ENCODE measurements around the gene SDE2. TPM values are rescaled to one million over a fixed set of nuclear protein-coding genes. Genes with fewer than 3 reads are reported as not detected.
A peak's percentile ranks its signal among the peaks of the same experiment; 100 is the strongest.
"Not testable (repeated sequence)": the region's sequence is repeated elsewhere in the genome, so short reads cannot be mapped to it uniquely, and the experiment has no call there.

The SDE2 gene
- polyA plus RNA-seq, 3 donors from 2014 or later, result 13.5 to 18.9 (median 15.8) TPM

- H3K36me3 Mint-ChIP-seq, result peaks cover 21 to 49% (median 35%) of the 10 kb centered on the region in 3 donors
- H3K4me1 Mint-ChIP-seq, result peaks cover 22 to 31% of the 10 kb centered on the region in 2 donors
- peaks cover 0 to 1% (median 0%) of the 10 kb centered on the region in 6 donors for H3K9me3 Mint-ChIP-seq
- H3K27ac Mint-ChIP-seq, result no peak overlapping the region
- peaks cover 2 to 11% (median 7%) of the 10 kb centered on the region in 3 donors for H3K27me3 Mint-ChIP-seq (ENCODE audit: low read depth in 3 of 3)
- no peak for DNase-seq
- no peak overlapping the region for H3K4me3 Mint-ChIP-seq
Measured at GRCh38 chr1:225980005-225980836, 18.9 kb downstream of the SDE2 start.

GRCh38 chr1:225979421-225979820 lies 19.7 kb downstream of the SDE2 start:
- H3K4me3 Mint-ChIP-seq, result peak overlapping the region in 1 of 5 donors; percentile 22
- peak overlapping the region in 4 of 6 donors; percentile 15 to 55 (median 28) for H3K27ac Mint-ChIP-seq
- DNase-seq, result no peak
- H3K9me3 Mint-ChIP-seq, result peaks cover 0 to 1% (median 0%) of the 10 kb centered on the region in 6 donors
- H3K36me3 Mint-ChIP-seq, result peaks cover 21 to 46% (median 35%) of the 10 kb centered on the region in 3 donors
- peaks cover 22 to 31% of the 10 kb centered on the region in 2 donors for H3K4me1 Mint-ChIP-seq
- peaks cover 2 to 11% (median 7%) of the 10 kb centered on the region in 3 donors for H3K27me3 Mint-ChIP-seq (ENCODE audit: low read depth in 3 of 3)

GRCh38 chr1:225977937-225978748 lies 21.0 kb downstream of the SDE2 start:
- DNase-seq, result peak; percentile 75 to 82 (median 78)
- peak overlapping the region; percentile 4 to 89 (median 80) for H3K27ac Mint-ChIP-seq
- peak overlapping the region; percentile 15 to 63 (median 47) for H3K4me3 Mint-ChIP-seq
- peaks cover 2 to 11% (median 7%) of the 10 kb centered on the region in 3 donors for H3K27me3 Mint-ChIP-seq (ENCODE audit: low read depth in 3 of 3)
- peaks cover 22 to 31% of the 10 kb centered on the region in 2 donors for H3K4me1 Mint-ChIP-seq
- H3K36me3 Mint-ChIP-seq, result peaks cover 14 to 39% (median 28%) of the 10 kb centered on the region in 3 donors
- peaks cover 0 to 1% (median 0%) of the 10 kb centered on the region in 6 donors for H3K9me3 Mint-ChIP-seq

GRCh38 chr1:225975146-225975545 lies 24.0 kb downstream of the SDE2 start:
- H3K4me1 Mint-ChIP-seq, result peaks cover 22 to 31% of the 10 kb centered on the region in 2 donors
- not testable (repeated sequence) for H3K4me3 Mint-ChIP-seq; DNase-seq; H3K27ac Mint-ChIP-seq; H3K27me3 Mint-ChIP-seq (ENCODE audit: low read depth in 3 of 3); H3K9me3 Mint-ChIP-seq
- H3K36me3 Mint-ChIP-seq, result peaks cover 3 to 17% (median 10%) of the 10 kb centered on the region in 3 donors

- Mint-ChIP-seq H3K4me3 (no peak overlapping the region), H3K4me1 (peaks cover 21 to 28% of the 10 kb centered on the region in 2 donors), H3K9me3 (peaks cover 0 to 1% (median 0%) of the 10 kb centered on the region in 6 donors), H3K36me3 (peaks cover 0 to 10% (median 7%) of the 10 kb centered on the region in 3 donors), H3K27ac (no peak overlapping the region), H3K27me3 (ENCODE audit: low read depth in 3 of 3) (peaks cover 0 to 9% (median 6%) of the 10 kb centered on the region in 3 donors)
- no peak for DNase-seq
Measured at GRCh38 chr1:225974454-225974853, 24.7 kb downstream of the SDE2 start.

- peaks cover 13 to 16% of the 10 kb centered on the region in 2 donors for H3K4me1 Mint-ChIP-seq
- no peak overlapping the region for H3K4me3 Mint-ChIP-seq
- no peak for DNase-seq
- peaks cover 0 to 3% (median 0%) of the 10 kb centered on the region in 6 donors for H3K9me3 Mint-ChIP-seq
- no peak overlapping the region for H3K27ac Mint-ChIP-seq
- H3K36me3 Mint-ChIP-seq, result peaks cover 0 to 7% (median 4%) of the 10 kb centered on the region in 3 donors
- peaks cover 0 to 5% (median 4%) of the 10 kb centered on the region in 3 donors for H3K27me3 Mint-ChIP-seq (ENCODE audit: low read depth in 3 of 3)
Measured at GRCh38 chr1:225973158-225973557, 26.0 kb downstream of the SDE2 start.

GRCh38 chr1:225972344-225973152 lies 26.6 kb downstream of the SDE2 start:
- Mint-ChIP-seq H3K27ac (no peak overlapping the region), H3K4me1 (peaks cover 7 to 10% of the 10 kb centered on the region in 2 donors), H3K36me3 (peaks cover 0 to 7% (median 4%) of the 10 kb centered on the region in 3 donors), H3K4me3 (no peak overlapping the region), H3K9me3 (peaks cover 0 to 3% (median 0%) of the 10 kb centered on the region in 6 donors), H3K27me3 (ENCODE audit: low read depth in 3 of 3) (peaks cover 0 to 5% (median 2%) of the 10 kb centered on the region in 3 donors)
- no peak for DNase-seq

GRCh38 chr1:225970592-225971157 lies 28.5 kb downstream of the SDE2 start:
- peak overlapping the region in 1 of 6 donors; percentile 48 for H3K27ac Mint-ChIP-seq
- H3K36me3 Mint-ChIP-seq; H3K4me1 Mint-ChIP-seq; DNase-seq; H3K9me3 Mint-ChIP-seq; H3K4me3 Mint-ChIP-seq; H3K27me3 Mint-ChIP-seq (ENCODE audit: low read depth in 3 of 3): not testable (repeated sequence)

- not testable (repeated sequence) for H3K27ac Mint-ChIP-seq; H3K36me3 Mint-ChIP-seq; H3K4me1 Mint-ChIP-seq; H3K9me3 Mint-ChIP-seq; H3K27me3 Mint-ChIP-seq (ENCODE audit: low read depth in 3 of 3); H3K4me3 Mint-ChIP-seq; DNase-seq
Measured at GRCh38 chr1:225969751-225970150, 29.4 kb downstream of the SDE2 start.

GRCh38 chr1:225965231-225965630 lies 33.9 kb downstream of the SDE2 start:
- Mint-ChIP-seq H3K9me3 (peaks cover 0 to 1% (median 0%) of the 10 kb centered on the region in 6 donors), H3K27ac (no peak overlapping the region), H3K4me1 (peaks cover 0 to 2% of the 10 kb centered on the region in 2 donors), H3K4me3 (no peak overlapping the region), H3K27me3 (ENCODE audit: low read depth in 3 of 3) (peaks cover 0 to 7% (median 6%) of the 10 kb centered on the region in 3 donors), H3K36me3 (no peaks in the 10 kb centered on the region)
- no peak for DNase-seq

GRCh38 chr1:225963735-225964530 lies 35.2 kb downstream of the SDE2 start:
- Mint-ChIP-seq H3K9me3 (no peaks in the 10 kb centered on the region), H3K4me1 (peaks cover 0 to 2% of the 10 kb centered on the region in 2 donors), H3K27me3 (ENCODE audit: low read depth in 3 of 3) (peaks cover 0 to 7% (median 6%) of the 10 kb centered on the region in 3 donors), H3K4me3 (no peak overlapping the region), H3K27ac (no peak overlapping the region), H3K36me3 (no peaks in the 10 kb centered on the region)
- DNase-seq, result no peak

- peaks cover 0 to 7% (median 6%) of the 10 kb centered on the region in 3 donors for H3K27me3 Mint-ChIP-seq (ENCODE audit: low read depth in 3 of 3)
- peaks cover 0 to 2% of the 10 kb centered on the region in 2 donors for H3K4me1 Mint-ChIP-seq
- H3K4me3 Mint-ChIP-seq, result no peak overlapping the region
- no peaks in the 10 kb centered on the region for H3K9me3 Mint-ChIP-seq
- DNase-seq, result peak; percentile 39 to 58 (median 54)
- no peak overlapping the region for H3K27ac Mint-ChIP-seq
- H3K36me3 Mint-ChIP-seq, result no peaks in the 10 kb centered on the region
Measured at GRCh38 chr1:225962440-225962975, 36.6 kb downstream of the SDE2 start.
